Effector memory CD4-positive, alpha-beta T cell (primary cell): Measurements from ENCODE around the gene NUF2.
"Not testable (repeated sequence)": the region's sequence is repeated elsewhere in the genome, so short reads cannot be mapped to it uniquely, and the experiment has no call there.

ENCODE experiments used
- DNase-seq, 3 donors: peaks; one replicate each; pipeline ENCODE4 v3.0.0-alpha.2; 2020
- H3K27ac ChIP-seq: 2 replicates; pipeline ENCODE4 v1.7.0; 2013; ENCODE audit warnings: mild to moderate bottlenecking, low read length, moderate library complexity; ENCODE audit not compliant: insufficient read depth, poor library complexity, severe bottlenecking
- H3K27me3 ChIP-seq: replicated peaks from 2 replicates; pipeline ENCODE4 v1.7.0; 2013; ENCODE audit warnings: mild to moderate bottlenecking, low read length; ENCODE audit not compliant: insufficient read depth, control insufficient read depth, poor library complexity, severe bottlenecking
- H3K36me3 ChIP-seq: 2 replicates; pipeline ENCODE4 v1.7.0; 2013; ENCODE audit warnings: mild to moderate bottlenecking, low read length, moderate library complexity; ENCODE audit not compliant: control insufficient read depth, insufficient read depth
- H3K4me1 ChIP-seq: 2 replicates; pipeline ENCODE4 v1.7.0; 2013; ENCODE audit warnings: low read length, mild to moderate bottlenecking; ENCODE audit not compliant: control insufficient read depth, insufficient read depth, poor library complexity, severe bottlenecking
- H3K4me3 ChIP-seq: 2 replicates; pipeline ENCODE4 v1.7.0; 2013; ENCODE audit warnings: low read length, low read depth, mild to moderate bottlenecking; ENCODE audit not compliant: insufficient read depth, poor library complexity, severe bottlenecking
- H3K9me3 ChIP-seq: 2 replicates; pipeline ENCODE4 v1.7.0; 2013; ENCODE audit warnings: mild to moderate bottlenecking, low read length, moderate library complexity; ENCODE audit not compliant: control insufficient read depth

Gene NUF2

GRCh38 chr1:163331116-163331515, 9.4 kb downstream of the NUF2 start:
- H3K4me1 ChIP-seq: no peaks in the 10 kb centered on the region
- no peaks in the 10 kb centered on the region for H3K9me3 ChIP-seq
- DNase-seq: no peak
- no peak overlapping the region for H3K4me3 ChIP-seq
- H3K27ac ChIP-seq: no peak overlapping the region
- H3K27me3 ChIP-seq: no peaks in the 10 kb centered on the region
- no peaks in the 10 kb centered on the region for H3K36me3 ChIP-seq

- Histone ChIP-seq H3K9me3 (no peaks in the 10 kb centered on the region), H3K4me1 (no peaks in the 10 kb centered on the region)
- DNase-seq: no peak
These were observed 13.5 kb downstream of the NUF2 start for GRCh38 chr1:163335216-163335615.

GRCh38 chr1:163337631-163338030, 15.9 kb downstream of the NUF2 start:
- DNase-seq: no peak
- H3K9me3 ChIP-seq: no peaks in the 10 kb centered on the region
- H3K36me3 ChIP-seq: no peaks in the 10 kb centered on the region

More at GRCh38 chr1:163335216-163335615, 13.5 kb downstream of the NUF2 start:
- Histone ChIP-seq H3K4me3 (no peak overlapping the region), H3K27me3 (no peaks in the 10 kb centered on the region), H3K27ac (no peak overlapping the region), H3K36me3 (no peaks in the 10 kb centered on the region)

GRCh38 chr1:163346326-163346870, 24.6 kb downstream of the NUF2 start:
- Histone ChIP-seq H3K4me1 (no peaks in the 10 kb centered on the region), H3K36me3 (no peaks in the 10 kb centered on the region), H3K27ac (no peak overlapping the region), H3K4me3 (no peak overlapping the region), H3K27me3 (no peaks in the 10 kb centered on the region), H3K9me3 (no peaks in the 10 kb centered on the region)
- no peak for DNase-seq

More at GRCh38 chr1:163337631-163338030, 15.9 kb downstream of the NUF2 start:
- Histone ChIP-seq H3K4me1 (no peaks in the 10 kb centered on the region), H3K4me3 (no peak overlapping the region), H3K27me3 (no peaks in the 10 kb centered on the region), H3K27ac (no peak overlapping the region)

- no peaks in the 10 kb centered on the region for H3K4me1 ChIP-seq
- H3K9me3 ChIP-seq: no peaks in the 10 kb centered on the region
- no peaks in the 10 kb centered on the region for H3K36me3 ChIP-seq
- no peaks in the 10 kb centered on the region for H3K27me3 ChIP-seq
- no peak for DNase-seq
- no peak overlapping the region for H3K4me3 ChIP-seq
- H3K27ac ChIP-seq: no peak overlapping the region
These were observed 25.4 kb downstream of the NUF2 start for GRCh38 chr1:163347106-163347505.

- no peaks in the 10 kb centered on the region for H3K36me3 ChIP-seq
- H3K27me3 ChIP-seq: no peaks in the 10 kb centered on the region
- no peaks in the 10 kb centered on the region for H3K9me3 ChIP-seq
- no peak for DNase-seq
- no peak overlapping the region for H3K4me3 ChIP-seq
- no peak overlapping the region for H3K27ac ChIP-seq
- H3K4me1 ChIP-seq: no peaks in the 10 kb centered on the region
These were observed 30.2 kb downstream of the NUF2 start for GRCh38 chr1:163351912-163352311.

GRCh38 chr1:163357378-163357777, 35.6 kb downstream of the NUF2 start:
- no peaks in the 10 kb centered on the region for H3K36me3 ChIP-seq
- no peaks in the 10 kb centered on the region for H3K9me3 ChIP-seq
- no peak for DNase-seq
- H3K27ac ChIP-seq: no peak overlapping the region
- H3K4me1 ChIP-seq: no peaks in the 10 kb centered on the region
- H3K4me3 ChIP-seq: no peak overlapping the region
- no peaks in the 10 kb centered on the region for H3K27me3 ChIP-seq

GRCh38 chr1:163358172-163358571, 36.4 kb downstream of the NUF2 start:
- not testable (repeated sequence) for H3K27me3 ChIP-seq, DNase-seq, H3K9me3 ChIP-seq

GRCh38 chr1:163361123-163361934, 39.6 kb downstream of the NUF2 start:
- DNase-seq: no peak
- no peak overlapping the region for H3K27ac ChIP-seq

More at GRCh38 chr1:163358172-163358571, 36.4 kb downstream of the NUF2 start:
- not testable (repeated sequence) for H3K27ac ChIP-seq, H3K4me3 ChIP-seq, H3K4me1 ChIP-seq, H3K36me3 ChIP-seq

GRCh38 chr1:163365186-163365585, 43.4 kb downstream of the NUF2 start:
- DNase-seq: no peak
- H3K36me3 ChIP-seq: no peaks in the 10 kb centered on the region
- no peak overlapping the region for H3K27ac ChIP-seq
- no peaks in the 10 kb centered on the region for H3K4me1 ChIP-seq
- H3K27me3 ChIP-seq: no peaks in the 10 kb centered on the region
- no peaks in the 10 kb centered on the region for H3K9me3 ChIP-seq
- H3K4me3 ChIP-seq: no peak overlapping the region

More at GRCh38 chr1:163361123-163361934, 39.6 kb downstream of the NUF2 start:
- Histone ChIP-seq H3K4me3 (no peak overlapping the region), H3K27me3 (no peaks in the 10 kb centered on the region), H3K4me1 (no peaks in the 10 kb centered on the region), H3K36me3 (no peaks in the 10 kb centered on the region), H3K9me3 (no peaks in the 10 kb centered on the region)
